Stimulated activated CD4-positive, alpha-beta T cell treated with anti-CD3 and anti-CD28 coated beads, TNF-alpha, amount 100 ng/mL, for 1 hour (primary cell): ENCODE measurements around the gene GSC2.

Experiments used
- DNase-seq, 3 donors: peaks; one replicate each; pipeline ENCODE4 v3.0.0-alpha.2; 2020; ENCODE audit warnings: low read depth in 3 of 3, low spot score in 1 of 3

The GSC2 gene

GRCh38 chr22:19122143-19122751, 27.8 kb downstream of the GSC2 start, which contains the start of gene DGCR2:
DGCR2 (minus strand) TSS chr22:19122412; CDS start chr22:19122206, 206 bp downstream.
- peak; percentile 92 to 96 (median 95) for DNase-seq

- DNase-seq = no peak
Observed at GRCh38 chr22:19121631-19122142, 28.4 kb downstream of the GSC2 start.

GRCh38 chr22:19120829-19121630, 29.1 kb downstream of the GSC2 start:
- peak in 1 of 3 donors; percentile 14 for DNase-seq

GRCh38 chr22:19119949-19120348, 30.1 kb downstream of the GSC2 start:
- no peak for DNase-seq

- no peak for DNase-seq
Observed at GRCh38 chr22:19118329-19118880, 31.7 kb downstream of the GSC2 start.

- no peak for DNase-seq
Observed at GRCh38 chr22:19117111-19117512, 33.0 kb downstream of the GSC2 start.

GRCh38 chr22:19115628-19116027, 34.5 kb downstream of the GSC2 start:
- DNase-seq = no peak

GRCh38 chr22:19114984-19115552, 35.0 kb downstream of the GSC2 start:
- DNase-seq = no peak

- DNase-seq = no peak
Observed at GRCh38 chr22:19113429-19113828, 36.7 kb downstream of the GSC2 start.

GRCh38 chr22:19111584-19111983, 38.5 kb downstream of the GSC2 start:
- DNase-seq = no peak

GRCh38 chr22:19111140-19111539, 39.0 kb downstream of the GSC2 start:
- no peak for DNase-seq

GRCh38 chr22:19110646-19111045, 39.4 kb downstream of the GSC2 start:
- no peak for DNase-seq

- DNase-seq = no peak
Observed at GRCh38 chr22:19110064-19110458, 40.0 kb downstream of the GSC2 start.

GRCh38 chr22:19109198-19110063, 40.7 kb downstream of the GSC2 start:
- no peak for DNase-seq

- DNase-seq = no peak
Observed at GRCh38 chr22:19108807-19109197, 41.3 kb downstream of the GSC2 start.

GRCh38 chr22:19107730-19108074, 42.4 kb downstream of the GSC2 start:
- no peak for DNase-seq

GRCh38 chr22:19106886-19107729, 43.0 kb downstream of the GSC2 start:
- DNase-seq = no peak

GRCh38 chr22:19105867-19106802, 44.0 kb downstream of the GSC2 start:
- peak in 1 of 3 donors; percentile 24 for DNase-seq

- DNase-seq = no peak
Observed at GRCh38 chr22:19105456-19105855, 44.6 kb downstream of the GSC2 start.
